Measurements from ENCODE around the gene ITGA2.

Gene ITGA2

DNA sequence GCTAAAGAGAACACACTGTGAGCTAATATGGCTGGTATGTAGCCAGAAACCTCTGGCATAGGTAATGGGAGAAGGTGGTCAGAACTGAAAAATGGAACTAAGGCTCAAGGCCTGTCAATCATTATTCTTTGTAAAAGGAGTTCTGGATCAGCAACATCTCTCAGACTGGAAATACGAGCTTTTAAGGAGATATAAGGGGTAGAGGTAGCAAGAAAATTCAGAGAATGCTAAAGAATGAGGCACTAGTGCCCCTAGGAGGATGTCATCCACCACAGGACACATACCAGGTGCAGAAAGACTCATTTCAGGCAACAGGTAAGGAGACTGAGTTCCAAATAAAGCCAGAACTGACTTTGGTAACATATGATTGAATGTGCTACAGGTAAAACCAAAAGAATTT is 139.3 kb downstream of the ITGA2 start:
- Mint-ChIP-seq H3K4me1 (no peaks in the 10 kb centered on the region), H3K27me3 (no peaks in the 10 kb centered on the region)

GRCh38 chr5:53130266-53130665 is 141.1 kb downstream of the ITGA2 start:
- Mint-ChIP-seq H3K4me3 (no peak overlapping the region), H3K27ac (no peak overlapping the region), H3K9me3 (peaks cover 4% of the 10 kb centered on the region), H3K4me1 (no peaks in the 10 kb centered on the region), H3K27me3 (no peaks in the 10 kb centered on the region), H3K36me3 (ENCODE audit: low read depth) (no peaks in the 10 kb centered on the region)
- ATAC-seq = no peak
- no peak for DNase-seq

More for the DNA sequence above, 139.3 kb downstream of the ITGA2 start:
- ATAC-seq = no peak
- H3K36me3 Mint-ChIP-seq (ENCODE audit: low read depth) = no peaks in the 10 kb centered on the region
- DNase-seq = no peak
- peaks cover 4% of the 10 kb centered on the region for H3K9me3 Mint-ChIP-seq
- no peak overlapping the region for H3K27ac Mint-ChIP-seq
- H3K4me3 Mint-ChIP-seq = no peak overlapping the region

GRCh38 chr5:53133020-53133419 is 143.9 kb downstream of the ITGA2 start:
- DNase-seq (no peak), ATAC-seq (no peak)
- Mint-ChIP-seq H3K9me3 (peaks cover 4% of the 10 kb centered on the region), H3K4me1 (no peaks in the 10 kb centered on the region), H3K36me3 (ENCODE audit: low read depth) (no peaks in the 10 kb centered on the region), H3K27me3 (no peaks in the 10 kb centered on the region), H3K27ac (no peak overlapping the region), H3K4me3 (no peak overlapping the region)

Data from activated naive CD8-positive, alpha-beta T cell treated with anti-CD3 and anti-CD28 coated beads, Interleukin-2, amount 50 U/mL, for 24 hours (primary cell).